ENCODE data around the gene RBFOX2.

DNA sequence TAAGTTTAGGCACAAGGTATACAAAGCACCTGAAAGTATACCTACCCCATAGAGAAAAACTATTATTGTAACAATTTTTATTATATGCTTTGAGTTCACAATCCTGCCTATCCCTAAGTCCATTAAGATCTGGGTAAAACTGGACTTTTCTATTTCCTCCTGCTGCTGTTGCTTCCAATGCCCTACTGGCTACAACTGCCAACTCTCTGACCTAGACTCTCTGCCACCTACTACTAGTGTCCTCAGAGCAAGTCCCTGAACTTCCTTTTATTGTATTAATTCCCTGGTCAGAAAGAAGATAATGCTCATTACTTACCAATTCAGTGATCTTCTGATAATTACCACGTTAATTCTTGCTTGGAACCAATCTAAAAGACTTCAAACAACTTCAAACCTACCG is 70.3 kb downstream of the RBFOX2 start:
- TF ChIP-seq, protein P1, sequence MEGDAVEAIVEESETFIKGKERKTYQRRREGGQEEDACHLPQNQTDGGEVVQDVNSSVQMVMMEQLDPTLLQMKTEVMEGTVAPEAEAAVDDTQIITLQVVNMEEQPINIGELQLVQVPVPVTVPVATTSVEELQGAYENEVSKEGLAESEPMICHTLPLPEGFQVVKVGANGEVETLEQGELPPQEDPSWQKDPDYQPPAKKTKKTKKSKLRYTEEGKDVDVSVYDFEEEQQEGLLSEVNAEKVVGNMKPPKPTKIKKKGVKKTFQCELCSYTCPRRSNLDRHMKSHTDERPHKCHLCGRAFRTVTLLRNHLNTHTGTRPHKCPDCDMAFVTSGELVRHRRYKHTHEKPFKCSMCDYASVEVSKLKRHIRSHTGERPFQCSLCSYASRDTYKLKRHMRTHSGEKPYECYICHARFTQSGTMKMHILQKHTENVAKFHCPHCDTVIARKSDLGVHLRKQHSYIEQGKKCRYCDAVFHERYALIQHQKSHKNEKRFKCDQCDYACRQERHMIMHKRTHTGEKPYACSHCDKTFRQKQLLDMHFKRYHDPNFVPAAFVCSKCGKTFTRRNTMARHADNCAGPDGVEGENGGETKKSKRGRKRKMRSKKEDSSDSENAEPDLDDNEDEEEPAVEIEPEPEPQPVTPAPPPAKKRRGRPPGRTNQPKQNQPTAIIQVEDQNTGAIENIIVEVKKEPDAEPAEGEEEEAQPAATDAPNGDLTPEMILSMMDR (conservative IDR thresholded peaks at IDR 0.05; ENCODE audit: low read length) = no peak
- no peak for TF ChIP-seq EZH2phosphoT487 (IDR thresholded peaks at IDR 0.05; ENCODE audit: borderline replicate concordance, low read depth, low read length)

Measured in OCI-LY7 (cell line).